Right lobe of liver (tissue), 4 donors: ENCODE measurements around the gene ZNF408.

ENCODE experiments used
- POLR2A ChIP-seq: fragments of 450-650 bp; IDR thresholded peaks from one replicate; pipeline ENCODE4 v1.6.1; 2017; ENCODE audit warnings: antibody characterized with exemption, mild to moderate bottlenecking
- TF ChIP-seq, protein P1 (sequence below), 4 donors: fragments of 200-600 bp in 3 of 4; fragments of 450-650 bp in 1 of 4; IDR thresholded peaks; one replicate each; pipeline versions ENCODE4 v1.5.1 to v1.8.0; 2016 to 2022; ENCODE audit warnings: antibody characterized with exemption in 4 of 4, mild to moderate bottlenecking in 2 of 4
- donor health status: DM: no; HTN: no; CAD: no.
- donor health status: DM: no; HTN: no; CAD: no.
- donor health status: DM: no; HTN: yes; CAD: no.

DNA sequence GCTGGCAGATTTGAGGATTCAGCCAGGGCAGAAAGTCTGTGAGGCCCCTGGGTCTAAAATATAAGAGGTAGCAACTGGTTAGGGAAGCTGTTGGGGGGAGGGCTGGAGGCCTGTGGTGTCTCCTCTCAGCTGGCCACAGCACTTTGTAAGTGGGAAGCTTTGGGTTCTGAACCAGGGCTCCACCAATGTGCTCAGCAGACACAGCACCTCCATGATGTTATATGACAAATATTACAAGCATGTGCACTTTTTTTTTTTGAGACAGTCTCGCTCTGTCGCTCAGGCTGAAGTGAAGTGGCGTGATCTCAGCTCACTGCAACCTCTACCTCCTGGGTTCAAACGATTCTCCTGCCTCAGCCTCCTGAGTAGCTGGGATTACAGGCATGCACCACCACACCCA lies 8.4 kb upstream of the ZNF408 start:
- TF ChIP-seq, protein P1, sequence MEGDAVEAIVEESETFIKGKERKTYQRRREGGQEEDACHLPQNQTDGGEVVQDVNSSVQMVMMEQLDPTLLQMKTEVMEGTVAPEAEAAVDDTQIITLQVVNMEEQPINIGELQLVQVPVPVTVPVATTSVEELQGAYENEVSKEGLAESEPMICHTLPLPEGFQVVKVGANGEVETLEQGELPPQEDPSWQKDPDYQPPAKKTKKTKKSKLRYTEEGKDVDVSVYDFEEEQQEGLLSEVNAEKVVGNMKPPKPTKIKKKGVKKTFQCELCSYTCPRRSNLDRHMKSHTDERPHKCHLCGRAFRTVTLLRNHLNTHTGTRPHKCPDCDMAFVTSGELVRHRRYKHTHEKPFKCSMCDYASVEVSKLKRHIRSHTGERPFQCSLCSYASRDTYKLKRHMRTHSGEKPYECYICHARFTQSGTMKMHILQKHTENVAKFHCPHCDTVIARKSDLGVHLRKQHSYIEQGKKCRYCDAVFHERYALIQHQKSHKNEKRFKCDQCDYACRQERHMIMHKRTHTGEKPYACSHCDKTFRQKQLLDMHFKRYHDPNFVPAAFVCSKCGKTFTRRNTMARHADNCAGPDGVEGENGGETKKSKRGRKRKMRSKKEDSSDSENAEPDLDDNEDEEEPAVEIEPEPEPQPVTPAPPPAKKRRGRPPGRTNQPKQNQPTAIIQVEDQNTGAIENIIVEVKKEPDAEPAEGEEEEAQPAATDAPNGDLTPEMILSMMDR (IDR thresholded peaks at IDR 0.05) = no peak
- no peak for TF ChIP-seq POLR2A
